Fibroblast of skin of right quadriceps (primary cell): Measurements from ENCODE around the gene SPIRE2.
"Not testable (repeated sequence)": the region's sequence is repeated elsewhere in the genome, so short reads cannot be mapped to it uniquely, and the experiment has no call there.

Source experiments
- DNase-seq: peaks from one replicate; pipeline ENCODE4 v3.0.0-alpha.2; 2013

The SPIRE2 gene, protein sequence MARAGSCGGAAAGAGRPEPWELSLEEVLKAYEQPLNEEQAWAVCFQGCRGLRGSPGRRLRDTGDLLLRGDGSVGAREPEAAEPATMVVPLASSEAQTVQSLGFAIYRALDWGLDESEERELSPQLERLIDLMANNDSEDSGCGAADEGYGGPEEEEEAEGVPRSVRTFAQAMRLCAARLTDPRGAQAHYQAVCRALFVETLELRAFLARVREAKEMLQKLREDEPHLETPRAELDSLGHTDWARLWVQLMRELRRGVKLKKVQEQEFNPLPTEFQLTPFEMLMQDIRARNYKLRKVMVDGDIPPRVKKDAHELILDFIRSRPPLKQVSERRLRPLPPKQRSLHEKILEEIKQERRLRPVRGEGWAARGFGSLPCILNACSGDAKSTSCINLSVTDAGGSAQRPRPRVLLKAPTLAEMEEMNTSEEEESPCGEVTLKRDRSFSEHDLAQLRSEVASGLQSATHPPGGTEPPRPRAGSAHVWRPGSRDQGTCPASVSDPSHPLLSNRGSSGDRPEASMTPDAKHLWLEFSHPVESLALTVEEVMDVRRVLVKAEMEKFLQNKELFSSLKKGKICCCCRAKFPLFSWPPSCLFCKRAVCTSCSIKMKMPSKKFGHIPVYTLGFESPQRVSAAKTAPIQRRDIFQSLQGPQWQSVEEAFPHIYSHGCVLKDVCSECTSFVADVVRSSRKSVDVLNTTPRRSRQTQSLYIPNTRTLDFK

GRCh38 chr16:89828199-89828869, at the start of gene SPIRE2:
SPIRE2 (plus strand) TSS chr16:89828475; CDS start chr16:89828551, 76 bp downstream.
- DNase-seq = peak; percentile 69

GRCh38 chr16:89779231-89779908, 48.9 kb upstream of the SPIRE2 start:
- DNase-seq = no peak

GRCh38 chr16:89779909-89780305, 48.4 kb upstream of the SPIRE2 start:
- DNase-seq = no peak

- no peak for DNase-seq
These were observed 45.8 kb upstream of the SPIRE2 start for GRCh38 chr16:89782489-89782888.

DNA sequence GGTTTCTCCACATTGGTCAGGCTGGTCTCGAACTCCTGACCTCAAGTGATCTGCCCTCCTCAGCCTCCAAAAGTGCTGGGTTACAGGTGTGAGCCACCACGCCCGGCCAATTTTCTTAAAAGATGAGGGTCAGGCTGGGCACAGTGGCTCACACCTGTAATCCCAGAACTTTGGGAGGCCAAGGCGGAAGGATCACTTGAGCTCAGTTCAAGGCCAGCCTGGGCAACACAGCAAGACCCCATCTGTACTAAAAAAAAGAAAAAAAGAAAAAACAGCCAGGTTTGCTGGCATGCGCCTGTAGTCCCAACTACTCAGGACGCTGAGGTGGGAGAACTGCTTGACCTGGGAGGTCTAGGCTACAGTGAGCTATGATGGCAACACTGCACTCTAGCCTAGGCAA, 44.3 kb upstream of the SPIRE2 start:
- DNase-seq = not testable (repeated sequence)

GRCh38 chr16:89784406-89784805, 43.9 kb upstream of the SPIRE2 start:
- DNase-seq = no peak

DNA sequence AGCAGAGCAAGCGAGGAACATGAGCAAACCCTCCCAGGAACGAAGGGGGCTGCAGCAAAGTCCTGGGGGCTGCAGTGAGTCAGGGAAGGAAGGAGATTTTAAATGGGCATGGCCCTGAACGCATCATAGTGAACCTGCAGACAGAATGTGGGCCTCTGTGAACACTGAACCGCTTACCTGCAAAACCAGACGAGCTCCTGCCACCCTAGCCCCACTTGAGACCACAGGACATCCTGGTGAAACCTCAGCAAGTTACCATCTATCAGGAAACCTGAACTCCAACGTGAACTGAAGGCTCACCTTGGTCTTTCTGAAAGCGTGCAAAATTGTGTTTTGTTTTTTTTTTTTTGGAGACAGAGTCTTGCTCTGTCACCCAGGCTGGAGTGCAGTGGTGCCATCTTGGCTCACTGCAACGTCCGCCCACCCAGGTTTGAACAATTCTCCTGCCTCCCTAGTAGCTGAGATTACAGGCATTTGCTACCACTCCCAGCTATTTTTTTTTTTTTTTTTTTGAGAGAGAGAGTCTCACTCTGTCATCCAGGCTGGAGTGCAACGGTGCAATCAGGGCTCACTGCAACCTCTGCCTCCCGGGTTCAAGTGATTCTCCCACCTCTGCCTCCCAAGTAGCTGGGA, 42.6 kb upstream of the SPIRE2 start:
- DNase-seq = no peak

- DNase-seq = no peak
These were observed 41.6 kb upstream of the SPIRE2 start for GRCh38 chr16:89786474-89787364.

DNA sequence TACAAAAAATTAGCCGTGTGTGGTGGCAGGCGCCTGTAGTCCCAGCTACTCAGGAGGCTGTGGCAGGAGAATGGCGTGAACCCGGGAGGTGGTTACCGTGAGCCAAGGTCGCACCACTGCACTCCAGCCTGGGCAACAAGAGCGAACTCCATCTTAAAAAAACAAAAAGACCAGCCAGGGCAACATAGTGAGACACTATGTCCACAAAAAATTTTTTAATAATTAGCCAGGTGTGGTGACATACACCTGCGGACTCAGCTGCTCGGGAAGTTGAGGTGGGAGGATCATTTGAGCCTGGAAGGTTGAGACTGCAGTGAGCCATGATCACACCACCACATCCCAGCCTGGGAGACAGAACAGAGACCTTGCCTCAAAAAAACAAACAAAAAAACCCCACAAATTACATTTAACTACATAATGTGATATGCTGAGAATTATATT, 40.9 kb upstream of the SPIRE2 start:
- DNase-seq = no peak

- no peak for DNase-seq
These were observed 36.8 kb upstream of the SPIRE2 start for GRCh38 chr16:89791278-89791995.

DNA sequence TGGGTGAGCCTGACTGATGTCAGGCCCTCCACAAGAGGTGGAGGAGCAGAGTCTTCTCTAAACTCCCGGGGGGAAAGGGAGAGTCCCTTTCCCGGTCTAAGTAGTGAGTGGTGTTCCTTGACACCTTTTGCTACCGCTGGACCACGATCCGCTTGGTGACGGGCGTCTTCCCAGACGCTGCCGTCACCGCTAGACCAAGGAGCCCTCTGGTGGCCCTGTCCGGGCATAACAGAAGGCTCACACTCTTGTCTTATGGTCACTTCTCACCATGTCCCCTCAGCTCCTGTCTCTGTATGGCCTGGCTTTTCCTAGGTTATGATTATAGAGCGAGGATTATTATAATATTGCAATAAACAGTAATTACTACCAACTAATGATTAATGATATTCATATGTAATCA, 35.2 kb upstream of the SPIRE2 start:
- peak; percentile 11 for DNase-seq

GRCh38 chr16:89793955-89794354, 34.3 kb upstream of the SPIRE2 start:
- no peak for DNase-seq

DNA sequence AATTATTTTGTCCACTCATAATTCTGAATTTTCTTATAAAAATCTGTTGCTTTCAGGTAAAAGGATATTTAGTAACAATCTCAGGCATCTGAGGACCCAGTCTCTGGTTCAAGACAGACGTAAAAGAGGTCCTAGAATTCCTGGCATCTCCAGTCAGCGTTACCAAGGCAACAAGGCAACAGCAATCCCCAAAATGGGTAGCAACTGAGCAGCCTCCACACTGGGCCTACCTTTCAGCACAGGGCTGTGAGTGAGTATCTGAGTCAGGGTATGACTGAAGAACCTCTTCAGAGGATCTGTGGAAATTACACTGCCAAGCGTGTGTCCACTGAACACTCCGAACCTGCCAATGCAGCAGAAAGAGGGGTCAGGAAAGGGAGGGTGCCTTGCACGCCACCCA, 32.6 kb upstream of the SPIRE2 start:
- no peak for DNase-seq

DNA sequence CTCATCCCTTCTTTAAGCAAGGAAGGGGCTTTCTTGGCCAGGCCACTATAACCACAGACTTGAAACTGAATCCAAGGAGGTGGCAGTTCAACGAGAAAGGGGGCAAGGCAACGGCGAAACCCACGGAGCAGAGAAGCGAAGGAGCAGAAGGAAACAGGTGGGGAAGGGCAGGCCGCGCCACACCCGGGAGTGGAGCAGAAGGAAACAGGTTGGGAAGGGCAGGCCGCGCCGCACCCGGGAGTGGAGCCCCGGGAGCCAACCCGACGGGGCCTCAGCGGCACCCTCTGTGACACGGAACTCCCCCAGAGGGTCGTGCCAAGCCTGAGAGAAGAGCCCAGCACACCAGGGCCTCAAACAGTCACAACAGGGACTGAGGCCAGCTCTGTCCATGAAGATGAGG, 32.2 kb upstream of the SPIRE2 start:
- no peak for DNase-seq

DNA sequence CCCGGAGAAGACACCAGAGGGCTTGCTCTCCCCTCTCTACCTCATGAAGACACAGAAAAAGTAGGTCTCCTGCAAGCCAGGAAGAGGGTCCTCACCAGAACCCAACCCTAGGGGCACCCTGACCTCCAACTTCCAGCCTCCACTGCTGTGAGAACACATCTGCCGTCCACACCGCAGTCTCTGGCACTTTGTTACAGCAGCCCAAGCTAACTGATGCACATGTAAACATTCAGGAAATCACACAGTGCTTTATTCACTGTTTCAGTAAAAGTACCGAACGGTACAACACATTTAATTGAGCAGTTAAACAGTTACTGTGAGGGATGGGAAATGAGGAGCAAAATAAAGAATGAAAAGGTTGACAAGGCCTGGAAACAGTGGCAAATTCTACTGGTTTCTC, 30.1 kb upstream of the SPIRE2 start:
- no peak for DNase-seq

DNA sequence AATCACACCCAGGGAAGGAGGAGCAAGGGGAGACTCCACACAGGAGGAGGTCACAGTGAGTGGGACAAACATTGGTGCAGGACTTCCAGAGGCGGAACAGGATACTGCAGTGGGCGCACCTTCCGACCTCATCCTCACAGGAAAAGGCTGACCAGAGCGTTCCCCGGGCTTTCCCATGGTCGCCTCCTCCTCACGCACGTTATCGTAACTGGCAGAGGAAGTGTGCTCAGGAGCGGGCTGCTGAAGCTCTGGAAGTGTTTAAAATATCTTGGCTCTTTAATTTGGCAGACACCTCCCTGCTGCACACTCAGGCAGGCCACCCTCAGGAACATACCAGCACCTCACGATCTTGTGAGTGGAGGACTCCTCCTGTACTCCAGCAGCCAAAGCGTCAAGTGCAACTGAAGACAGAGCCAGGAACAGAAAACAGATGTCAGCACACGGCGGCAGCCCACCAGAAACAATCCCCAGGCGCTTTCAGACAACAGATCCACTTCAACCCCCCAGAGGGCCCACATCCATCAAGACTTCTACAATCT, 29.4 kb upstream of the SPIRE2 start:
- DNase-seq = no peak

GRCh38 chr16:89801800-89802199, 26.5 kb upstream of the SPIRE2 start:
- peak; percentile 16 for DNase-seq

GRCh38 chr16:89805136-89805905, 23.0 kb upstream of the SPIRE2 start:
- DNase-seq = peak; percentile 90

DNA sequence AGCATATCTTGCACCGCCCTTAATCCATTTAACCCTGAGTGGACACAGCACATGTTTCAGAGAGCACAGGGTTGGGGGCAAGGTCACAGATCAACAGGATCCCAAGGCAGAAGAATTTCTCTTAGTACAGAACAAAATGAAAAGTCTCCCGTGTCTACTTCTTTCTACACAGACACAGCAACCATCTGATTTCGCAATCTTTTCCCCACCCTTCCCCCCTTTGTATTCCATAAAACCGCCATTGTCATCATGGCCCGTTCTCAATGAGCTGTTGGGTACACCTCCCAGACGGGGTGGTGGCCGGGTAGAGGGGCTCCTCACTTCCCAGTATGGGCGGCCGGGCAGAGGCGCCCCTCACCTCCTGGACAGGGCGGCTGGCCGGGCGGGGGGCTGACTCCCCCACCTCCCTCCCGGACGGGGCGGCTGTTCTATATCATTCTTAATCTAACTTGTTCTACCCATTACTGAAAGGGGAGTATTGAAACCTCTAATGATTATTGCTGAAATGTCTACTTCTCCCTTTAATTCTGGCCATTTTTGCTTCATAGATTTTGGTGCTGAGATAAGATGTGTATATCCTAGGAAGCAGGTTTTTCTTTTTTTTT, 21.6 kb upstream of the SPIRE2 start:
- DNase-seq = not testable (repeated sequence)
